Adrenal gland (tissue), 12 donors: ENCODE measurements around the gene XG. TPM values are rescaled to one million over a fixed set of nuclear protein-coding genes. Genes with fewer than 3 reads are reported as not detected.

ENCODE experiments used
- DNase-seq, 7 donors: peaks; one replicate each; pipeline ENCODE4 v3.0.0-alpha.2; 2019 to 2020
- H3K27ac ChIP-seq, 5 donors: fragments of 200-600 bp; sonication (generic) in 4 of 5; 1 replicate in 3 of 5; 2 replicates in 2 of 5; pipeline versions ENCODE4 v1.5.1 to v1.8.0; 2016 to 2020; ENCODE audit warnings: mild to moderate bottlenecking in 1 of 5
- H3K27me3 ChIP-seq: fragments of 200-600 bp; 2 replicates; pipeline ENCODE4 v1.8.0; 2021
- H3K36me3 ChIP-seq, 2 donors: fragments of 200-600 bp; replicated peaks in 1 of 2; 1 replicate in 1 of 2; 2 replicates in 1 of 2; pipeline versions ENCODE4 v1.5.1 to v1.8.0; 2018 to 2022
- H3K4me1 ChIP-seq, 2 donors: fragments of 200-600 bp; replicated peaks in 1 of 2; 1 replicate in 1 of 2; 2 replicates in 1 of 2; pipeline versions ENCODE4 v1.5.1 to v1.8.0; 2018 to 2021
- H3K4me3 ChIP-seq, 4 donors: fragments of 200-600 bp; sonication (generic) in 3 of 4; one replicate each; pipeline ENCODE4 v1.5.1; 2016 to 2018
- H3K9me3 ChIP-seq, 3 donors: fragments of 200-600 bp; sonication (generic) in 1 of 3; replicated peaks in 1 of 3; 1 replicate in 2 of 3; 2 replicates in 1 of 3; pipeline versions ENCODE4 v1.5.1 to v1.8.0; 2016 to 2021
- CTCF ChIP-seq, 6 experiments: fragments of 450-650 bp in 4 of 6; fragments of 200-600 bp in 2 of 6; sonication (generic) in 1 of 6; IDR thresholded peaks; 1 replicate in 5 of 6; 2 replicates in 1 of 6; pipeline versions ENCODE4 v1.5.1 to v1.8.0; 2016 to 2021; ENCODE audit warnings: antibody characterized with exemption in 6 of 6, mild to moderate bottlenecking in 2 of 6, moderate library complexity in 1 of 6
- POLR2A ChIP-seq, 2 donors: fragments of 450-650 bp; IDR thresholded peaks; one replicate each; pipeline ENCODE4 v1.6.1; 2017; ENCODE audit warnings: antibody characterized with exemption in 2 of 2, mild to moderate bottlenecking in 2 of 2, moderate library complexity in 1 of 2
- WGBS, 4 donors: extraction: QIAGEN DNeasy Blood & Tissue Kit in 2 of 4; methylation state at CpG; one replicate each; pipeline versions ENCODE4 v1.1.5 to v1.1.7; 2013 to 2017; 5-methylcytosine and 5-hydroxymethylcytosine counted together
- intact Hi-C, 2 donors: fragments of 100-400 bp; cut with DNase I; formaldehyde crosslinking; loops; one replicate each; pipeline versions ENCODE4 v1.14.1 to v1.15.0; 2022 to 2023
- polyA plus RNA-seq, 3 donors: library from polyadenylated mRNA; stranded (reverse); fragments of 200-250 nt in 2 of 3; fragments of 350-450 nt in 1 of 3; fragmentation: Illumina TruSeq in 1 of 3; extraction: RNeasy Lipid Tissue Mini Kit (QIAGEN cat#74804) in 1 of 3; gene quantifications; one replicate each; pipeline ENCODE4 v1.2.3, GENCODE V29; 2013 to 2014
- total RNA-seq, 9 donors: library from RNA; depleted of rRNA in 4 of 9; stranded (reverse); fragments of >200 nt in 4 of 9; fragments of 120-200 nt in 1 of 9; fragmentation: NEBNext Ultra II Directional in 1 of 9; extraction: Animal tissue kit (Norgen Biotek cat#: 25700) in 1 of 9; gene quantifications; one replicate each; pipeline versions ENCODE4 v1.1.0 to v1.2.4, GENCODE V29; 2013 to 2023
- donor health status: healthy with polysubstance abuse.
- donor health status: Bipolar disorder and iron deficiency.
- donor health status: DM: yes; HTN: yes; CAD: no.
- donor health status: DM: no; HTN: no; CAD: no.
- donor health status: DM: no; HTN: no; CAD: no.
- donor health status: DM: yes; HTN: yes; CAD: no.

XG gene
- total and polyA plus RNA-seq, 12 donors = 0.06 to 0.07 TPM; not detected in 10

GRCh38 chrX:2708021-2708420, 43.8 kb upstream of the XG start:
- Histone ChIP-seq H3K4me1 (peaks cover 12 to 37% of the 10 kb centered on the region in 2 donors), H3K36me3 (no peaks in the 10 kb centered on the region), H3K27ac (peak overlapping the region in 4 of 5 donors; percentile 7 to 57 (median 32)), H3K9me3 (no peaks in the 10 kb centered on the region), H3K4me3 (no peak overlapping the region), H3K27me3 (no peaks in the 10 kb centered on the region)
- peak in 3 of 6 experiments; percentile 3 to 21 (median 11) for TF ChIP-seq CTCF (IDR thresholded peaks at IDR 0.05)
- no peak for TF ChIP-seq POLR2A (IDR thresholded peaks at IDR 0.05)
- DNase-seq = peak in 1 of 7 donors; percentile 19
- WGBS, 4 donors = 32 to 57% (median 41%) methylated on average over 6 of the region's 6 CpGs
- intact Hi-C loops = no loop called here

DNA sequence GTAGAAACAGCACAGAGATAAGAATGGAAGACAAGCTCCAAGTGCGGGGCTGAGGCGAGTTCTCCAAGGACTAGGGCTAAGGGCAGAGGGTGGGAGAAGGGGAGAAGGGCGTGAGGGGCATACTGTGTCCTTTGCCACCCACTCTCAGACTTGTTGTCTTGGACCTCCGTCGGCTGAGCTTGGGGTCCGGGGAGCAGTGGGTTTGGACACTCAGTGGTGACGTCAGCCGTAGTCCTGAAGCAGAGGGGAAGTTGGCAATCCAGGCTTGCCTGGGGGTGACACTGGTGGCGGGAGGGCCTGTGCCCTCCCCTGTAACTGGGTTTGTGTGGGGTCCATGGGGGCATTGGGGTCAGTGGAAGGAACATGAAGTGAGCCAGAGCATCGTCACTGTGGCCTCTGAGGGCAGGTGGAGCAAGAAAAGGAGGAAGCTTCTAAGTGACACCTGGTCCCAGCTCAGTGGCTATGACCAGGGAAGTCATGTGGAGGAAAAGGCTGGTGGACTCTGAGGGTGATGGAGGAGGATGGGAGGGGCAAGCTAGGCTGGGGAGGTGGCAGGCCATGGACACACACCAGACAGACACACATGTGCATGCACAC, 43.1 kb upstream of the XG start:
- peak in 1 of 7 donors; percentile 26 for DNase-seq
- Histone ChIP-seq H3K4me3 (no peak overlapping the region), H3K4me1 (peaks cover 12 to 37% of the 10 kb centered on the region in 2 donors), H3K36me3 (no peaks in the 10 kb centered on the region), H3K27ac (peak overlapping the region in 3 of 5 donors; percentile 18 to 57 (median 45)), H3K27me3 (no peaks in the 10 kb centered on the region), H3K9me3 (no peaks in the 10 kb centered on the region)
- intact Hi-C loops = no loop called here
- 42 to 53% (median 48%) methylated on average over 10 of the region's 10 CpGs for WGBS, 4 donors
- TF ChIP-seq CTCF (IDR thresholded peaks at IDR 0.05) = no peak
- TF ChIP-seq POLR2A (IDR thresholded peaks at IDR 0.05) = no peak

DNA sequence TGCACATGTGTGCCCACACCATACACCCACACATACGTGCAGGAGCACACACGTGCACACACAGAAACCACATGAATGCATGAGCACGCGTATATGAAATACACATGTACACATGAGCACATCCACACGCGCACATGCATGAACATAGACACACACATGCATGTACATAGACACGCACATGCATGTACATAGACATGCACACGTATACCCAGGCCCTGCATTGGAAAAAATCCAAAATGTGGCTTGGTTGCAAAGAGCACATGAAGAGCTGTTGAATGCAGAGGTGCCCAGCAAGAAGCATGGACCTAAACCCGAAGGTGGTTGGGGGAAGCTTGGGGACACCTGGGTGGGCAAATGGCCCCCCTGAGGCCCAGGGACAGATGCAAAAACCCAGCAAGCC, 42.3 kb upstream of the XG start:
- peaks cover 12 to 37% of the 10 kb centered on the region in 2 donors for H3K4me1 ChIP-seq
- 75 to 88% (median 82%) methylated on average over 9 of the region's 9 CpGs for WGBS, 4 donors
- intact Hi-C loops = no loop called here

More for the DNA sequence above, 42.3 kb upstream of the XG start:
- no peak overlapping the region for H3K4me3 ChIP-seq
- no peak for DNase-seq
- no peaks in the 10 kb centered on the region for H3K9me3 ChIP-seq
- H3K27me3 ChIP-seq = no peaks in the 10 kb centered on the region
- H3K36me3 ChIP-seq = peaks cover 0 to 2% of the 10 kb centered on the region in 2 donors
- TF ChIP-seq POLR2A (IDR thresholded peaks at IDR 0.05) (no peak), CTCF (IDR thresholded peaks at IDR 0.05) (no peak)
- peak overlapping the region in 3 of 5 donors; percentile 47 to 73 (median 65) for H3K27ac ChIP-seq
